ENCODE results near the gene MAGEA6. TPM values are rescaled to one million over a fixed set of nuclear protein-coding genes. Genes with fewer than 3 reads are reported as not detected.
"Not testable (repeated sequence)": the region's sequence is repeated elsewhere in the genome, so short reads cannot be mapped to it uniquely, and the experiment has no call there.

MAGEA6 gene
- polyA plus RNA-seq, 4 donors: not detected

- not testable (repeated sequence) for DNase-seq (ENCODE audit: low read depth in 4 of 4, low spot score in 3 of 4)
Observed at GRCh38 chrX:152734143-152734858, 35.2 kb downstream of the MAGEA6 start.

- no peak for DNase-seq (ENCODE audit: low read depth in 4 of 4, low spot score in 3 of 4)
Observed at GRCh38 chrX:152733261-152733975, 36.1 kb downstream of the MAGEA6 start, which contains the start of the genes CSAG1 and MAGEA12. Gene CSAG1, minus strand, starts transcription at chrX:152733721. Its CDS starts 1,261 bp downstream, at chrX:152732460. Gene MAGEA12, plus strand, starts transcription at chrX:152733757. Its CDS starts 2,405 bp downstream, at chrX:152736162.

GRCh38 chrX:152725409-152725808 is 44.1 kb downstream of the MAGEA6 start:
- DNase-seq (ENCODE audit: low read depth in 4 of 4, low spot score in 3 of 4): no peak

Other genes starting within 250 kb of the MAGEA6 start
- gene GABRQ, start 131.8 kb downstream of the MAGEA6 start, polyA plus RNA-seq (ENCODE audit: insufficient read length in 4 of 4): 1 to 10 TPM; 1.1 to 2.3 (median 1.6) TPM
- gene MAGEA3, start 70.9 kb downstream of the MAGEA6 start, polyA plus RNA-seq (ENCODE audit: insufficient read length in 4 of 4): not detected
- gene CSAG2, start 60.4 kb downstream of the MAGEA6 start, polyA plus RNA-seq (ENCODE audit: insufficient read length in 4 of 4): not detected
- gene MAGEA2B, start 55.1 kb downstream of the MAGEA6 start, polyA plus RNA-seq (ENCODE audit: insufficient read length in 4 of 4): not detected
- not detected for gene CSAG1, start 36.0 kb downstream of the MAGEA6 start, polyA plus RNA-seq (ENCODE audit: insufficient read length in 4 of 4)
- gene MAGEA12, start 35.9 kb downstream of the MAGEA6 start, polyA plus RNA-seq (ENCODE audit: insufficient read length in 4 of 4): not detected
- gene MAGEA2, start 15.8 kb downstream of the MAGEA6 start, polyA plus RNA-seq (ENCODE audit: insufficient read length in 4 of 4): not detected
- not detected for gene CSAG3, start 10.5 kb downstream of the MAGEA6 start, polyA plus RNA-seq (ENCODE audit: insufficient read length in 4 of 4)
- gene CETN2, start 61.1 kb upstream of the MAGEA6 start, polyA plus RNA-seq (ENCODE audit: insufficient read length in 4 of 4): 100 to 1,000 TPM; 119 to 135 (median 132) TPM
- gene NSDHL, start 61.4 kb upstream of the MAGEA6 start, polyA plus RNA-seq (ENCODE audit: insufficient read length in 4 of 4): 10 to 100 TPM; 29.4 to 33.3 (median 31.5) TPM
- 10 to 100 TPM; 48.3 to 53.0 (median 49.6) TPM for gene ZNF185, start 128.4 kb upstream of the MAGEA6 start, polyA plus RNA-seq (ENCODE audit: insufficient read length in 4 of 4)
- gene PNMA5, start 224.4 kb upstream of the MAGEA6 start, polyA plus RNA-seq (ENCODE audit: insufficient read length in 4 of 4): under 1 TPM; 0.10 to 0.41 (median 0.25) TPM